ENCODE results near the gene ZNF639. TPM values are rescaled to one million over a fixed set of nuclear protein-coding genes. Genes with fewer than 3 reads are reported as not detected.
"Not testable (repeated sequence)": the region's sequence is repeated elsewhere in the genome, so short reads cannot be mapped to it uniquely, and the experiment has no call there.

Gene ZNF639
- total RNA-seq, 1 experiment from 2014 or later, result 60.4 TPM

DNA sequence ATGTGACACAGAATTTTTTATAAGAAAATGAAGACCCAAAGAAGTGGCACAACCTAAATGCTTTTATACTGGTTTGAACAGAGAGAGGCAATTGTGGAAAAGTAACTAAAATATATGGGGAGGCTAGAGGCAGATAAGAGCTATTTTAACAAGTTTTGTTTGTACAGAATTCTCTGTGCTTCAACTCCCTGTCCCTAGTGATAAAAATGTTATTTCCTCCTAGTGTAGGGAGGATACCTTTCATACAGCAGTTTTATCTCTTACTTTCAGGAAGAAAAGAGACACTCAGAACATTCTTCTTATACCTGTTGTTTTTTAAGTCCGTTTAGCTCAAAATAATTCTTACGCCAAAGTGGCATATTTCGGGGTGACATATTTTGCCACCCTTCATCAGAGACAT is 21.2 kb upstream of the ZNF639 start:
- TF ChIP-seq, protein P1, sequence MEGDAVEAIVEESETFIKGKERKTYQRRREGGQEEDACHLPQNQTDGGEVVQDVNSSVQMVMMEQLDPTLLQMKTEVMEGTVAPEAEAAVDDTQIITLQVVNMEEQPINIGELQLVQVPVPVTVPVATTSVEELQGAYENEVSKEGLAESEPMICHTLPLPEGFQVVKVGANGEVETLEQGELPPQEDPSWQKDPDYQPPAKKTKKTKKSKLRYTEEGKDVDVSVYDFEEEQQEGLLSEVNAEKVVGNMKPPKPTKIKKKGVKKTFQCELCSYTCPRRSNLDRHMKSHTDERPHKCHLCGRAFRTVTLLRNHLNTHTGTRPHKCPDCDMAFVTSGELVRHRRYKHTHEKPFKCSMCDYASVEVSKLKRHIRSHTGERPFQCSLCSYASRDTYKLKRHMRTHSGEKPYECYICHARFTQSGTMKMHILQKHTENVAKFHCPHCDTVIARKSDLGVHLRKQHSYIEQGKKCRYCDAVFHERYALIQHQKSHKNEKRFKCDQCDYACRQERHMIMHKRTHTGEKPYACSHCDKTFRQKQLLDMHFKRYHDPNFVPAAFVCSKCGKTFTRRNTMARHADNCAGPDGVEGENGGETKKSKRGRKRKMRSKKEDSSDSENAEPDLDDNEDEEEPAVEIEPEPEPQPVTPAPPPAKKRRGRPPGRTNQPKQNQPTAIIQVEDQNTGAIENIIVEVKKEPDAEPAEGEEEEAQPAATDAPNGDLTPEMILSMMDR (conservative IDR thresholded peaks at IDR 0.05; ENCODE audit: low read depth, low read length), result no peak
- TF ChIP-seq EZH2 (IDR thresholded peaks at IDR 0.05; ENCODE audit: low read length, unreplicated experiment), result no peak
- TF ChIP-seq EZH2phosphoT487 (IDR thresholded peaks at IDR 0.05; ENCODE audit: borderline replicate concordance, low read length), result no peak
- Histone ChIP-seq H3K27ac (ENCODE audit: low read length) (no peak overlapping the region), H3K9me2 (replicated peaks; ENCODE audit: low read length) (no peaks in the 10 kb centered on the region), H3K79me2 (ENCODE audit: low read length) (no peaks in the 10 kb centered on the region), H3K36me3 (ENCODE audit: low read depth, low read length) (no peaks in the 10 kb centered on the region), H3K4me1 (ENCODE audit: insufficient read depth, low read length) (no peaks in the 10 kb centered on the region), H3K4me3 (ENCODE audit: low read length) (no peak overlapping the region), H3K9me3 (ENCODE audit: low read length) (no peaks in the 10 kb centered on the region), H3K27me3 (ENCODE audit: low read length) (peaks cover 6% of the 10 kb centered on the region; the same call in 1 of the 2 replicates), H2AFZ (ENCODE audit: low read length) (no peak overlapping the region), H3K4me2 (ENCODE audit: low read length) (no peak overlapping the region), H3F3A (ENCODE audit: low read length, unreplicated experiment) (no peaks in the 10 kb centered on the region), H4K20me1 (ENCODE audit: low read length) (no peaks in the 10 kb centered on the region), H3K9ac (ENCODE audit: low read length) (no peak overlapping the region)
- no TSS peak for BruUV-seq (replicated peaks)
- no peak for DNase-seq
- intact Hi-C loops (cut with micrococcal nuclease), result no loop called here
- CTCF ChIA-PET, result no interaction called here
- POLR2A ChIA-PET (ENCODE audit: unreplicated experiment), result interaction anchor here (0.6 kb wide), 2 partner anchors 21 to 45 kb away, joined by 6 to 10 read pairs; no protein-coding TSS in a partner anchor
- no peak for ATAC-seq

DNA sequence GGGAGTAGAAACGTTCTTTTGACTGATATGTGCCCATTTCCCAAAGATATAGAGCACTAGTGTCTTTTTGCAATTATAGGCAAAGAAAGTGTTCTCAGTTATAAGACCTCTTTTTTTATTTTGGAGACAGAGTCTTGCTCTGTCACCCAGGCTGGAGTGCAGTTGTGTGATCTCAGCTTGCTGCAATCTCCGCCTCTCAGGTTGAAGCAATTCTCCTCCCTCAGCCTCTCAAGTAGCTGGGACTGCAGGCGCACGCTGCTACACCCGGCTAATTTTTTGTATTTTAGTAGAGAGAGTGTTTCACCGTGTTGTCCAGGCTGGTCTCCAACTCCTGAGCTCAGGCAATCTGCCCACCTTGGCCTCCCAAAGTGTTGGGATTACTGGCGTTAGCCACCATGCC is 20.7 kb upstream of the ZNF639 start:
- Histone ChIP-seq H3K4me1 (ENCODE audit: insufficient read depth, low read length) (no peaks in the 10 kb centered on the region), H3K9ac (ENCODE audit: low read length) (no peak overlapping the region), H3K9me2 (replicated peaks; ENCODE audit: low read length) (no peaks in the 10 kb centered on the region), H3K4me3 (ENCODE audit: low read length) (no peak overlapping the region), H3K79me2 (ENCODE audit: low read length) (no peaks in the 10 kb centered on the region), H2AFZ (ENCODE audit: low read length) (no peak overlapping the region), H3K4me2 (ENCODE audit: low read length) (no peak overlapping the region), H3K27me3 (ENCODE audit: low read length) (peaks cover 2% of the 10 kb centered on the region; the same call in 1 of the 2 replicates), H4K20me1 (ENCODE audit: low read length) (no peaks in the 10 kb centered on the region), H3K27ac (ENCODE audit: low read length) (no peak overlapping the region), H3K36me3 (ENCODE audit: low read depth, low read length) (no peaks in the 10 kb centered on the region), H3F3A (ENCODE audit: low read length, unreplicated experiment) (no peaks in the 10 kb centered on the region), H3K9me3 (ENCODE audit: low read length) (no peaks in the 10 kb centered on the region)
- POLR2A ChIA-PET (ENCODE audit: unreplicated experiment), result interaction anchor here (0.6 kb wide), 1 partner anchor 44 kb away, joined by 6 read pairs; no protein-coding TSS in a partner anchor
- CTCF ChIA-PET, result no interaction called here
- ATAC-seq (no peak), DNase-seq (no peak)
- intact Hi-C loops (cut with micrococcal nuclease), result no loop called here
- no TSS peak for BruUV-seq (replicated peaks)
- TF ChIP-seq EZH2phosphoT487 (IDR thresholded peaks at IDR 0.05; ENCODE audit: borderline replicate concordance, low read length) (no peak), EZH2 (IDR thresholded peaks at IDR 0.05; ENCODE audit: low read length, unreplicated experiment) (no peak)
- TF ChIP-seq, protein P1 (conservative IDR thresholded peaks at IDR 0.05; ENCODE audit: low read depth, low read length), result no peak

GRCh38 chr3:179304605-179305004 is 18.2 kb upstream of the ZNF639 start:
- Histone ChIP-seq H3K36me3 (ENCODE audit: low read depth, low read length) (no peaks in the 10 kb centered on the region), H2AFZ (ENCODE audit: low read length) (no peak overlapping the region; the same call in 1 of the 2 replicates), H3K79me2 (ENCODE audit: low read length) (no peaks in the 10 kb centered on the region), H3K27ac (ENCODE audit: low read length) (no peak overlapping the region), H3K9me2 (replicated peaks; ENCODE audit: low read length) (no peaks in the 10 kb centered on the region), H3K4me2 (ENCODE audit: low read length) (no peak overlapping the region), H3F3A (ENCODE audit: low read length, unreplicated experiment) (no peaks in the 10 kb centered on the region), H3K4me1 (ENCODE audit: insufficient read depth, low read length) (no peaks in the 10 kb centered on the region), H3K9me3 (ENCODE audit: low read length) (no peaks in the 10 kb centered on the region), H3K4me3 (ENCODE audit: low read length) (no peak overlapping the region), H4K20me1 (ENCODE audit: low read length) (no peaks in the 10 kb centered on the region), H3K9ac (ENCODE audit: low read length) (no peak overlapping the region), H3K27me3 (ENCODE audit: low read length) (no peaks in the 10 kb centered on the region)
- ChIA-PET CTCF (no interaction called here), POLR2A (ENCODE audit: unreplicated experiment) (no interaction called here)
- no TSS peak for BruUV-seq (replicated peaks)
- intact Hi-C loops (cut with micrococcal nuclease), result no loop called here
- ATAC-seq, result no peak; the same call in 1 of the 2 replicates
- no peak for DNase-seq
- TF ChIP-seq, protein P1 (conservative IDR thresholded peaks at IDR 0.05; ENCODE audit: low read depth, low read length), result no peak
- no peak for TF ChIP-seq EZH2phosphoT487 (IDR thresholded peaks at IDR 0.05; ENCODE audit: borderline replicate concordance, low read length)
- TF ChIP-seq EZH2 (IDR thresholded peaks at IDR 0.05; ENCODE audit: low read length, unreplicated experiment), result no peak

- ATAC-seq; BruUV-seq (replicated peaks); H3K9me3 ChIP-seq (ENCODE audit: low read length); H3K9ac ChIP-seq (ENCODE audit: low read length); H3K36me3 ChIP-seq (ENCODE audit: low read depth, low read length); H3K79me2 ChIP-seq (ENCODE audit: low read length); H3K27me3 ChIP-seq (ENCODE audit: low read length); H3K4me3 ChIP-seq (ENCODE audit: low read length); intact Hi-C loops (cut with micrococcal nuclease); DNase-seq; H3K4me2 ChIP-seq (ENCODE audit: low read length); H3K9me2 ChIP-seq (replicated peaks; ENCODE audit: low read length); H3K27ac ChIP-seq (ENCODE audit: low read length); CTCF ChIA-PET; H3K4me1 ChIP-seq (ENCODE audit: insufficient read depth, low read length); POLR2A ChIA-PET (ENCODE audit: unreplicated experiment); H3F3A ChIP-seq (ENCODE audit: low read length, unreplicated experiment); H4K20me1 ChIP-seq (ENCODE audit: low read length); H2AFZ ChIP-seq (ENCODE audit: low read length): not testable (repeated sequence)
Observed at GRCh38 chr3:179307362-179307761, 15.5 kb upstream of the ZNF639 start.

Data from PC-3 (cell line).